Measurements from ENCODE around the gene ADARB1.

The ADARB1 gene

GRCh38 chr21:45166931-45167330 lies 92.6 kb downstream of the ADARB1 start:
- no peak overlapping the region for H3K27ac ChIP-seq
- TF ChIP-seq CTCF (conservative IDR thresholded peaks at IDR 0.05): no peak

GRCh38 chr21:45167796-45168222 lies 93.4 kb downstream of the ADARB1 start:
- H3K27ac ChIP-seq: no peak overlapping the region
- TF ChIP-seq CTCF (conservative IDR thresholded peaks at IDR 0.05): no peak

- no peak for TF ChIP-seq CTCF (conservative IDR thresholded peaks at IDR 0.05)
- H3K27ac ChIP-seq: no peak overlapping the region
These were observed 94.1 kb downstream of the ADARB1 start for GRCh38 chr21:45168522-45168921.

- no peak for TF ChIP-seq CTCF (conservative IDR thresholded peaks at IDR 0.05)
- H3K27ac ChIP-seq: no peak overlapping the region
These were observed 94.6 kb downstream of the ADARB1 start for GRCh38 chr21:45169001-45169400.

GRCh38 chr21:45169682-45170081 lies 95.3 kb downstream of the ADARB1 start:
- no peak overlapping the region for H3K27ac ChIP-seq
- no peak for TF ChIP-seq CTCF (conservative IDR thresholded peaks at IDR 0.05)

- H3K27ac ChIP-seq: no peak overlapping the region
- no peak for TF ChIP-seq CTCF (conservative IDR thresholded peaks at IDR 0.05)
These were observed 96.6 kb downstream of the ADARB1 start for GRCh38 chr21:45170987-45171386.

- no peak overlapping the region for H3K27ac ChIP-seq
- TF ChIP-seq CTCF (conservative IDR thresholded peaks at IDR 0.05): no peak
These were observed 98.0 kb downstream of the ADARB1 start for GRCh38 chr21:45172420-45172819.

Data from VCaP (cell line).